PC-3 (cell line): ENCODE measurements around the gene PROX1. TPM values are rescaled to one million over a fixed set of nuclear protein-coding genes. Genes with fewer than 3 reads are reported as not detected.

Experiments
- ATAC-seq: fragments of 200-7000 bp; cut with Tn5 transposase; 2 replicates; pipeline ENCODE4 v1.9.1; 2020; ENCODE audit warnings: mild to moderate bottlenecking, moderate library complexity
- BruUV-seq: library from RNA; stranded (reverse); fragments of 400-500 nt; replicated peaks from 2 replicates; lab custom pipeline; 2021; lab: Mats Ljungman, UMichigan
- CTCF ChIA-PET: fragments of 300-600 bp; sonication (Branson Sonifier 250); formaldehyde crosslinking; loops from one replicate; lab custom pipeline; 2022; ENCODE audit warnings: antibody characterized with exemption; lab: Charles Lee
- POLR2A ChIA-PET: fragments of 300-600 bp; sonication (Branson Sonifier 250); formaldehyde crosslinking; loops from one replicate; lab custom pipeline; 2022; ENCODE audit warnings: antibody characterized with exemption; ENCODE audit not compliant: unreplicated experiment; lab: Charles Lee
- DNase-seq: peaks from one replicate; pipeline ENCODE4 v3.0.0-alpha.2; 2015
- H2AFZ ChIP-seq: fragments of 300-600 bp; sonication (generic); 2 replicates; pipeline ENCODE4 v1.6.0; 2016; ENCODE audit warnings: antibody characterized with exemption, low read length
- H3F3A ChIP-seq: fragments of 300-600 bp; sonication (generic); one replicate; pipeline ENCODE4 v1.6.0; 2017; ENCODE audit warnings: antibody characterized with exemption, low read length, control low read depth, mild to moderate bottlenecking; ENCODE audit not compliant: unreplicated experiment
- H3K27ac ChIP-seq: fragments of 300-600 bp; sonication (generic); 2 replicates; pipeline ENCODE4 v1.5.1; 2016; ENCODE audit warnings: mild to moderate bottlenecking, low read length
- H3K27me3 ChIP-seq: fragments of 300-600 bp; sonication (generic); 2 replicates; pipeline ENCODE4 v1.6.1; 2016; ENCODE audit warnings: low read length, mixed read lengths
- H3K36me3 ChIP-seq: fragments of 300-600 bp; sonication (generic); 2 replicates; pipeline ENCODE4 v1.6.1; 2016; ENCODE audit warnings: low read depth, mixed run types, low read length, mixed read lengths
- H3K4me1 ChIP-seq: fragments of 300-600 bp; sonication (generic); 2 replicates; pipeline ENCODE4 v1.5.1; 2016; ENCODE audit warnings: low read length; ENCODE audit not compliant: insufficient read depth
- H3K4me2 ChIP-seq: fragments of 300-600 bp; sonication (generic); 2 replicates; pipeline ENCODE4 v1.6.0; 2016; ENCODE audit warnings: low read length
- H3K4me3 ChIP-seq: fragments of 300-600 bp; sonication (generic); 2 replicates; pipeline ENCODE4 v1.5.1; 2016; ENCODE audit warnings: mild to moderate bottlenecking, low read length, mixed read lengths
- H3K79me2 ChIP-seq: fragments of 300-600 bp; sonication (generic); 2 replicates; pipeline ENCODE4 v1.6.1; 2017; ENCODE audit warnings: low read length, mixed read lengths
- H3K9ac ChIP-seq: fragments of 300-600 bp; sonication (generic); 2 replicates; pipeline ENCODE4 v1.6.0; 2016; ENCODE audit warnings: mild to moderate bottlenecking, low read length
- H3K9me2 ChIP-seq: fragments of 300-600 bp; sonication (generic); replicated peaks from 2 replicates; pipeline ENCODE4 v1.6.1; 2016; ENCODE audit warnings: mixed run types, low read length, mixed read lengths
- H3K9me3 ChIP-seq: fragments of 300-600 bp; sonication (generic); 2 replicates; pipeline ENCODE4 v1.6.1; 2016; ENCODE audit warnings: low read length, mixed read lengths
- H4K20me1 ChIP-seq: fragments of 300-600 bp; sonication (generic); 2 replicates; pipeline ENCODE4 v1.6.1; 2016; ENCODE audit warnings: low read length, mixed read lengths
- EZH2 ChIP-seq: fragments of 300-600 bp; sonication (generic); IDR thresholded peaks from one replicate; pipeline ENCODE4 v1.6.1; 2017; ENCODE audit warnings: antibody characterized with exemption, mild to moderate bottlenecking, low read length; ENCODE audit not compliant: unreplicated experiment
- EZH2phosphoT487 ChIP-seq: fragments of 300-600 bp; sonication (generic); IDR thresholded peaks from 2 replicates; pipeline ENCODE4 v1.6.1; 2018; ENCODE audit warnings: mild to moderate bottlenecking, antibody characterized with exemption, low read length, borderline replicate concordance
- intact Hi-C: fragments of 100-400 bp; cut with micrococcal nuclease; formaldehyde crosslinking; loops from 2 replicates; pipeline ENCODE4 v1.9.0; 2023
- total RNA-seq: library from RNA; depleted of rRNA; stranded (reverse); fragments of >200 nt; gene quantifications from 2 replicates; pipeline ENCODE4 v1.2.3, GENCODE V29; 2014
- TF ChIP-seq, protein P1 (sequence below): fragments of 300-600 bp; sonication (generic); conservative IDR thresholded peaks from 2 replicates; pipeline ENCODE4 v1.5.1; 2017; ENCODE audit warnings: antibody characterized with exemption, low read depth, mild to moderate bottlenecking, low read length

PROX1 gene
- total RNA-seq, 1 experiment from 2014 or later: not detected

DNA sequence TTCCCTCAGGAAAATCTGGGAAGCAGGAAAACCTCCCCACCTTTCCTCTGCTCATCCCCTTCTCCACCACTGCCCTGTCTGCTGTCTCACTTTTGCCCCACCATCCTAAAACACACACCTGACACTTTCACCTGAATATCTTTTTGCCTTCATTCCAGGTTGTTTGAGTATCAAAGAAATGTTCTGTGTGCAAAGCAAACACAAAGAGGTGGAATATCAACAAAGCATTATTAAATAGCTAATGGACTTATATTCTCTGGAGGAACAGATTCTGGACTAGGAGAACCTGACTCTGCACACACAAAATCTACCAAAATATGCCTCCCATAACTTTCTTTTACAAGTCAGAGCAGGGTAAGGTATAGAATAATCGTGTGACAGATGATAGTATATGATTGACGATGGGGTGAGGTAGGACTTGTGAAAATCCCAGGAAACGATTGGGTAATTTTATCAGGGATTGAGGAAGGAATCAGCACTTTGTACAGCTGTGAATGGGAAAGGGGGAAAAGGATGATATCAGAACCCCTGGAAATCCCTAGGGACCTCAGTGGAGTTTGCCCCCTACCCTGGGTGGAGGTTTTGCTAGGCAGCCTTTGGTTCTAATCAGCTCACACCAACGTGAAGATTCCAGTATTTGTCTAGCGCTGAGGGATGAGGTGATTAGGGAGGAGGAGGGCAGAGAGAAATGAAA lies 87.7 kb downstream of the PROX1 start:
- intact Hi-C loops: no loop called here
- DNase-seq (no peak), ATAC-seq (no peak)
- Histone ChIP-seq H2AFZ (no peak overlapping the region), H3K4me2 (no peak overlapping the region), H3K4me3 (no peak overlapping the region), H3K9me2 (no peaks in the 10 kb centered on the region), H3K9ac (no peak overlapping the region), H3K4me1 (no peaks in the 10 kb centered on the region), H4K20me1 (no peaks in the 10 kb centered on the region), H3K9me3 (no peaks in the 10 kb centered on the region), H3K27ac (no peak overlapping the region), H3K79me2 (no peaks in the 10 kb centered on the region), H3K36me3 (no peaks in the 10 kb centered on the region), H3K27me3 (peaks cover 96% of the 10 kb centered on the region), H3F3A (no peaks in the 10 kb centered on the region)
- POLR2A ChIA-PET: no interaction called here
- CTCF ChIA-PET: no interaction called here
- TF ChIP-seq EZH2phosphoT487: no peak
- TF ChIP-seq, protein P1, sequence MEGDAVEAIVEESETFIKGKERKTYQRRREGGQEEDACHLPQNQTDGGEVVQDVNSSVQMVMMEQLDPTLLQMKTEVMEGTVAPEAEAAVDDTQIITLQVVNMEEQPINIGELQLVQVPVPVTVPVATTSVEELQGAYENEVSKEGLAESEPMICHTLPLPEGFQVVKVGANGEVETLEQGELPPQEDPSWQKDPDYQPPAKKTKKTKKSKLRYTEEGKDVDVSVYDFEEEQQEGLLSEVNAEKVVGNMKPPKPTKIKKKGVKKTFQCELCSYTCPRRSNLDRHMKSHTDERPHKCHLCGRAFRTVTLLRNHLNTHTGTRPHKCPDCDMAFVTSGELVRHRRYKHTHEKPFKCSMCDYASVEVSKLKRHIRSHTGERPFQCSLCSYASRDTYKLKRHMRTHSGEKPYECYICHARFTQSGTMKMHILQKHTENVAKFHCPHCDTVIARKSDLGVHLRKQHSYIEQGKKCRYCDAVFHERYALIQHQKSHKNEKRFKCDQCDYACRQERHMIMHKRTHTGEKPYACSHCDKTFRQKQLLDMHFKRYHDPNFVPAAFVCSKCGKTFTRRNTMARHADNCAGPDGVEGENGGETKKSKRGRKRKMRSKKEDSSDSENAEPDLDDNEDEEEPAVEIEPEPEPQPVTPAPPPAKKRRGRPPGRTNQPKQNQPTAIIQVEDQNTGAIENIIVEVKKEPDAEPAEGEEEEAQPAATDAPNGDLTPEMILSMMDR: no peak
- TF ChIP-seq EZH2: no peak
- BruUV-seq: no TSS peak

DNA sequence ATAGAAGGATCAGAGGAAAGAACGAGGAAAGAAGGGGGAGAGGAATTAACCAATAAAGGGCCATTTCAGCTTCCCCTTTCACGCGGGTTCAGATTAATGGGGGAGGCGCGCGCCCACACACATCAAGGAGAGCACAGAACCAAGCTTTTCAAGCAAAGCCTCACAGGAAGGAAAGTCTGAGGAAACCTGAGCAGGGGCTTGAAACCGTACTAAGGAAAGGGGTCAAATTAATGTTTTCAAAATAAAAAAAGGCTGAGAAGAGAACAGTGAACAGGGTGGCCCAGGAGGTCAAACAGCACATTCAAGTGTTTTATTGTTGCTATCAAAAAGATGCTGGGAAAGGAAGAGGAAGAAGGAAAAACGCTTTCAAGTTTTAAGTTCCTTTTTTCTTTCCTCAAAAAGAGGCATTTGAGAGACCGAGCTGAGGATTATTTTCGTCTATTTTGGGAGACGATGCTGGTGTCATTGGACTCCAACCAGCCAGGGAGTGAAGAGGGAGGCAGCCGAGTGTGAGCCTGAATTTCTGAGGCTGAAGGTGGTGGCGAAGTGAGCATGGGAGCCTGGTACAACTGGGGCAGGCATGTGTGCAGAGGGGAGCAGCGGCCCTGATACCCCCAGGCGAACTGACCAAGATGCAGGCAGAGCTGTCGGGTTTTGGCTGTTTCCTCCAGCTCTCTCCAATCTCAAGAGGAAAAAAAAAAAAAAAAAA lies 88.4 kb downstream of the PROX1 start:
- Histone ChIP-seq H3K9me2 (no peaks in the 10 kb centered on the region), H3K4me3 (no peak overlapping the region), H3K79me2 (no peaks in the 10 kb centered on the region), H3K36me3 (no peaks in the 10 kb centered on the region), H3K9ac (no peak overlapping the region), H3F3A (no peaks in the 10 kb centered on the region), H4K20me1 (no peaks in the 10 kb centered on the region), H3K27ac (no peak overlapping the region), H3K9me3 (no peaks in the 10 kb centered on the region), H2AFZ (no peak overlapping the region), H3K4me2 (no peak overlapping the region), H3K27me3 (peaks cover 92% of the 10 kb centered on the region), H3K4me1 (no peaks in the 10 kb centered on the region)
- BruUV-seq: no TSS peak
- no peak for DNase-seq
- CTCF ChIA-PET: interaction anchor here (0.6 kb wide), 1 partner anchor 952 kb away, joined by 3 read pairs; no protein-coding TSS in a partner anchor
- POLR2A ChIA-PET: no interaction called here
- no peak for ATAC-seq
- peak; percentile 65 for TF ChIP-seq EZH2
- no peak for TF ChIP-seq EZH2phosphoT487
- intact Hi-C loops: no loop called here

DNA sequence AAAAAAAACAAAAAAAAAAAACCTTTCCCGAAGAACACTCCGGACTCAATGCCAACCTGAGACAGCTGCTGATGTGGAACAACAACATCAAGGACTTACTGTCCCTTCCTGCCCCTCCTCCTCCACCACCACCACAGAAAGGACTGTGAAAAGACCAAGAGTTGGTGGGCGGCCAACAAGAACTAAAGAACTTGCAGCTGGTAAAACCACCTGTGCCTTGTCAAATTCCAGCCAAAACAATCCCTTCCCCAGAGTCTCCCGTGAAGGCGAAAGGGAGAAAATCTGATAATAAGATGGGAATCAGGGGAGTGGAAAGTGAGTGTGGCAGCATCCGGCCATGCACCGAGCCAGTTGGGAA lies 88.9 kb downstream of the PROX1 start:
- Histone ChIP-seq H3K9me3 (no peaks in the 10 kb centered on the region), H3K36me3 (no peaks in the 10 kb centered on the region), H3K4me3 (no peak overlapping the region), H3K27ac (no peak overlapping the region), H3F3A (no peaks in the 10 kb centered on the region), H3K4me2 (no peak overlapping the region), H4K20me1 (no peaks in the 10 kb centered on the region), H2AFZ (no peak overlapping the region), H3K4me1 (no peaks in the 10 kb centered on the region), H3K9ac (no peak overlapping the region), H3K9me2 (no peaks in the 10 kb centered on the region), H3K27me3 (peaks cover 90% of the 10 kb centered on the region), H3K79me2 (no peaks in the 10 kb centered on the region)
- ChIA-PET POLR2A (no interaction called here), CTCF (interaction anchor here (0.6 kb wide), 1 partner anchor 953 kb away, joined by 3 read pairs; no protein-coding TSS in a partner anchor)
- TF ChIP-seq, protein P1: no peak
- no peak for TF ChIP-seq EZH2
- no peak for TF ChIP-seq EZH2phosphoT487
- intact Hi-C loops: no loop called here
- BruUV-seq: no TSS peak
- DNase-seq: no peak
- no peak for ATAC-seq
